ENCODE data around the gene RPS6KB1.
"Not testable (repeated sequence)": the region's sequence is repeated elsewhere in the genome, so short reads cannot be mapped to it uniquely, and the experiment has no call there.

The RPS6KB1 gene

DNA sequence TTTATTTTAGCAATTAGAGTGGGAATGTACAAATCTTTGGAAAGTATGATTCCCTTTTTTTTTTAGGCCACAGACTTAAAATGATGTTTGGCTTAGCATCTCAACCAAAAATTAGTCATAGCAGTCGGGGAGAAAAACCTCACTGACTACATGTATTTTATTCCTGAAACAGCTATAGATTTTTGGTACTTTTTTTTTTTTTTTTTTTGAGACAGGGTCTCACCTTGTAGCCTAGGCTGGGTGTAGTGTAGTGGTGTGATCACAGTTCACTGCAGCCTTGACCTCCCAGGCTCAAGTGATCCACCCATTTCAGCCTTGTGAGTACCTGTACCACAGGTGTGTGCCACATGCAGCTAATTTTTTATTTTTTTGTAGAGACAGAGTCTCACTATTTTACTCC is 48.2 kb downstream of the RPS6KB1 start:
- no peak for DNase-seq (ENCODE audit: low spot score)
- H3K27ac ChIP-seq (ENCODE audit: poor library complexity, severe bottlenecking), result no peak overlapping the region
- no peaks in the 10 kb centered on the region for H3K9me3 ChIP-seq (ENCODE audit: severe bottlenecking)
- no peaks in the 10 kb centered on the region for H3K27me3 ChIP-seq (ENCODE audit: insufficient read depth, poor library complexity, severe bottlenecking)
- H3K4me3 ChIP-seq (ENCODE audit: severe bottlenecking), result no peak overlapping the region
- no peaks in the 10 kb centered on the region for H3K4me1 ChIP-seq (ENCODE audit: insufficient read depth, poor library complexity, severe bottlenecking)
- TF ChIP-seq, protein P1, sequence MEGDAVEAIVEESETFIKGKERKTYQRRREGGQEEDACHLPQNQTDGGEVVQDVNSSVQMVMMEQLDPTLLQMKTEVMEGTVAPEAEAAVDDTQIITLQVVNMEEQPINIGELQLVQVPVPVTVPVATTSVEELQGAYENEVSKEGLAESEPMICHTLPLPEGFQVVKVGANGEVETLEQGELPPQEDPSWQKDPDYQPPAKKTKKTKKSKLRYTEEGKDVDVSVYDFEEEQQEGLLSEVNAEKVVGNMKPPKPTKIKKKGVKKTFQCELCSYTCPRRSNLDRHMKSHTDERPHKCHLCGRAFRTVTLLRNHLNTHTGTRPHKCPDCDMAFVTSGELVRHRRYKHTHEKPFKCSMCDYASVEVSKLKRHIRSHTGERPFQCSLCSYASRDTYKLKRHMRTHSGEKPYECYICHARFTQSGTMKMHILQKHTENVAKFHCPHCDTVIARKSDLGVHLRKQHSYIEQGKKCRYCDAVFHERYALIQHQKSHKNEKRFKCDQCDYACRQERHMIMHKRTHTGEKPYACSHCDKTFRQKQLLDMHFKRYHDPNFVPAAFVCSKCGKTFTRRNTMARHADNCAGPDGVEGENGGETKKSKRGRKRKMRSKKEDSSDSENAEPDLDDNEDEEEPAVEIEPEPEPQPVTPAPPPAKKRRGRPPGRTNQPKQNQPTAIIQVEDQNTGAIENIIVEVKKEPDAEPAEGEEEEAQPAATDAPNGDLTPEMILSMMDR (IDR thresholded peaks at IDR 0.05; ENCODE audit: poor library complexity, severe bottlenecking), result no peak
- peaks cover 70% of the 10 kb centered on the region for H3K36me3 ChIP-seq (ENCODE audit: low read depth)
- ATAC-seq (ENCODE audit: low read depth), result no peak

DNA sequence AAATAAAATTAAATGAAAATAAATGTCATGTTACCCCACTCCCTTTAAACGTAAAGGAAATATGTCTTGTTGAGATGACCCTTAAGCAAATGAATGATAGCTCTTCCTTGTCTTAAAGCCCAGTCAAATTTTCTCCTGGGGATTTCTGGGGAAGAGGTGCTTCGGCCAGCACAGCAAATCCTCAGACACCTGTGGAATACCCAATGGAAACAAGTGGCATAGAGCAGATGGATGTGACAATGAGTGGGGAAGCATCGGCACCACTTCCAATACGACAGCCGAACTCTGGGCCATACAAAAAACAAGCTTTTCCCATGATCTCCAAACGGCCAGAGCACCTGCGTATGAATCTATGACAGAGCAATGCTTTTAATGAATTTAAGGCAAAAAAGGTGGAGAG is 53.5 kb downstream of the RPS6KB1 start:
- ATAC-seq (ENCODE audit: low read depth); H3K27ac ChIP-seq (ENCODE audit: poor library complexity, severe bottlenecking); H3K9me3 ChIP-seq (ENCODE audit: severe bottlenecking); H3K27me3 ChIP-seq (ENCODE audit: insufficient read depth, poor library complexity, severe bottlenecking); H3K4me3 ChIP-seq (ENCODE audit: severe bottlenecking); DNase-seq (ENCODE audit: low spot score); H3K4me1 ChIP-seq (ENCODE audit: insufficient read depth, poor library complexity, severe bottlenecking): not testable (repeated sequence)
- H3K36me3 ChIP-seq (ENCODE audit: low read depth), result peaks cover 73% of the 10 kb centered on the region

GRCh38 chr17:59947310-59947709 is 54.4 kb downstream of the RPS6KB1 start:
- not testable (repeated sequence) for DNase-seq (ENCODE audit: low spot score)

DNA sequence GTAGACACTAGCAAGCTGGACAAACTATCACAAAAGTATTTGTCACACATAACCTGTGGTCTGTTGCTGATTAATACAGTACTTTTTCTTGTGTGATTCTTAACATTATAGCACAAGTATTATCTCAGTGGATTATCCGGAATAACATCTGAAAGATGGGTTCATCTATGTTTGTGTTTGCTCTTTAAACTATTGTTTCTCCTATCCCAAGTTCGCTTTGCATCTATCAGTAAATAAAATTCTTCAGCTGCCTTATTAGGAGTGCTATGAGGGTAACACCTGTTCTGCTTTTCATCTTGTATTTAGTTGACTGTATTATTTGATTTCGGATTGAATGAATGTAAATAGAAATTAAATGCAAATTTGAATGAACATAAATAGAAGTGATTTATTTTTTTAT is 57.1 kb downstream of the RPS6KB1 start:
- Histone ChIP-seq H3K36me3 (ENCODE audit: low read depth) (peaks cover 48% of the 10 kb centered on the region), H3K27ac (ENCODE audit: poor library complexity, severe bottlenecking) (no peak overlapping the region), H3K4me3 (ENCODE audit: severe bottlenecking) (no peak overlapping the region), H3K9me3 (ENCODE audit: severe bottlenecking) (no peaks in the 10 kb centered on the region), H3K4me1 (ENCODE audit: insufficient read depth, poor library complexity, severe bottlenecking) (no peaks in the 10 kb centered on the region), H3K27me3 (ENCODE audit: insufficient read depth, poor library complexity, severe bottlenecking) (no peaks in the 10 kb centered on the region)
- ATAC-seq (ENCODE audit: low read depth), result no peak
- TF ChIP-seq, protein P1 (IDR thresholded peaks at IDR 0.05; ENCODE audit: poor library complexity, severe bottlenecking), result no peak
- no peak for DNase-seq (ENCODE audit: low spot score)

More at GRCh38 chr17:59947310-59947709, 54.4 kb downstream of the RPS6KB1 start:
- H3K4me1 ChIP-seq (ENCODE audit: insufficient read depth, poor library complexity, severe bottlenecking); H3K4me3 ChIP-seq (ENCODE audit: severe bottlenecking); H3K9me3 ChIP-seq (ENCODE audit: severe bottlenecking); ATAC-seq (ENCODE audit: low read depth); H3K27me3 ChIP-seq (ENCODE audit: insufficient read depth, poor library complexity, severe bottlenecking); H3K27ac ChIP-seq (ENCODE audit: poor library complexity, severe bottlenecking): not testable (repeated sequence)
- peaks cover 64% of the 10 kb centered on the region for H3K36me3 ChIP-seq (ENCODE audit: low read depth)

DNA sequence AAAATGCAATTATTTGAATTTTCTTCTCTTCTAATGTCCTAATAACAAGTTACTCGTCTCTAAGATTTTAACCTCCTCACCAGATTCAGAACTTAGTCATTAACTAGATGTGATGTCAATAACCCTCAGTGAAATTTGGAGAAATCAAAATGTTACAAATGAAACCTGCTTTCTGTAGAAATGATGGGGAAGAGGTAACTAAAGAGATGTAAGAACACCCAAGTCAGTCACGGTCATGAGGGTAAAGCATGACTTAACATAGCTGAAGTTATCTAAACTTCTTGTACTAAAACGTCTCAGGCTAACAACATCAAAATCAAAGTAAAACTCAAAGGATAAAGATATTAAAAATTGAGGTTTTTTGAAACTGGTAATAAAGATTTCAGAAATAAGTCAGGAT is 61.9 kb downstream of the RPS6KB1 start:
- DNase-seq (ENCODE audit: low spot score) (no peak), ATAC-seq (ENCODE audit: low read depth) (no peak)
- Histone ChIP-seq H3K27me3 (ENCODE audit: insufficient read depth, poor library complexity, severe bottlenecking) (no peaks in the 10 kb centered on the region), H3K4me1 (ENCODE audit: insufficient read depth, poor library complexity, severe bottlenecking) (no peaks in the 10 kb centered on the region), H3K36me3 (ENCODE audit: low read depth) (peaks cover 40% of the 10 kb centered on the region), H3K4me3 (ENCODE audit: severe bottlenecking) (no peak overlapping the region), H3K9me3 (ENCODE audit: severe bottlenecking) (no peaks in the 10 kb centered on the region), H3K27ac (ENCODE audit: poor library complexity, severe bottlenecking) (no peak overlapping the region)
- TF ChIP-seq, protein P1 (IDR thresholded peaks at IDR 0.05; ENCODE audit: poor library complexity, severe bottlenecking), result no peak

DNA sequence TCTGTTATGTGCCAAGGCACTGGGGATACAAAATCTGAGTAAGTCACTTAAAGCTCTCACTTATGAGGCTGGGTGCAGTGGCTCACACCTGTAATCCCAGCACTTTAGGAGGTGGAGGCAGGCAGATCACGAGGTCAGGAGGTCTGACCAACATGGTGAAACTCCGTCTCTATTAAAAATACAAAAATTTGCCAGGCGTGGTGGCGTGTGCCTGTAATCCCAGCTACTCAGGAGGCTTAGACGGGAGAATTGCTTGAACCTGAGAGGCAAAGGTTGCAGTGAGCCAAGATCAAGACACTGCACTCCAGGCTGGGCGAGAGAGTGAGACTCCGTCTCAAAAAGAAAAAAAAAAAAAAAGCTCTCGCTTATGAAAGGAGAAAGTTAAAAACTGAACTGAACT is 66.7 kb downstream of the RPS6KB1 start:
- H3K4me3 ChIP-seq (ENCODE audit: severe bottlenecking); H3K27me3 ChIP-seq (ENCODE audit: insufficient read depth, poor library complexity, severe bottlenecking); DNase-seq (ENCODE audit: low spot score); H3K4me1 ChIP-seq (ENCODE audit: insufficient read depth, poor library complexity, severe bottlenecking); H3K27ac ChIP-seq (ENCODE audit: poor library complexity, severe bottlenecking); ATAC-seq (ENCODE audit: low read depth); H3K9me3 ChIP-seq (ENCODE audit: severe bottlenecking): not testable (repeated sequence)
- peaks cover 38% of the 10 kb centered on the region for H3K36me3 ChIP-seq (ENCODE audit: low read depth)
